Right lung (tissue), 5 donors: Measurements from ENCODE around the gene TPSAB1. TPM values are rescaled to one million over a fixed set of nuclear protein-coding genes. Genes with fewer than 3 reads are reported as not detected.
"Not testable (repeated sequence)": the region's sequence is repeated elsewhere in the genome, so short reads cannot be mapped to it uniquely, and the experiment has no call there.

Experiments
- DNase-seq, 2 donors: peaks; one replicate each; pipeline ENCODE4 v3.0.0-alpha.2; 2013
- polyA plus RNA-seq, 5 donors: library from polyadenylated mRNA; unstranded; fragments of 120-200 nt; gene quantifications; one replicate each; pipeline versions ENCODE4 v1.2.1 to v1.2.3, GENCODE V29; 2013; ENCODE audit warnings: inconsistent platforms in 1 of 5, low replicate concordance in 1 of 5; ENCODE audit not compliant: insufficient read length in 5 of 5, insufficient read depth in 1 of 5

TPSAB1 gene
- polyA plus RNA-seq, 5 donors = 0.27 TPM; not detected in 4

- no peak for DNase-seq
Observed at GRCh38 chr16:1265090-1265630, 24.7 kb downstream of the TPSAB1 start.

DNA sequence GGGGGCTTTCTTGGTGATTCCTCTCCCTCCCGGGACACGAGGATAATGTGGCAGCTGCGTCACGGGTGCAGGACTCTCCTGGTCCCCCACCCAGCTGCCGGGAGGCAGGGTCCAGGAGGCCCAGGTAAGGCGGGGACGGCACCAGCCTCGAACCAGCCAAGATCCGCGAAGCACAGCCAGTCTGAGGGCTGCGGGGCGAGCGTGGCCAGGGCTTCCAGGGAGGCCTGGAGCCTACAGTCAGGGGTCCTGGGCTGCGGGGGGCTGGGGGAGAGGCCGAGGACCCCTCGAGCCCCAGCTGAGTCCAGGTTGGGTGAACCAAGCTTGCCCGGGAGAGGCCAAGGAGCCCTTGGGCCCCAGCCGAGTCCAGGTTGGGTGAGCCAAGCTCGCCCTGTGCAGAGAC is 25.3 kb downstream of the TPSAB1 start:
- no peak for DNase-seq

GRCh38 chr16:1269418-1269817 is 28.9 kb downstream of the TPSAB1 start:
- not testable (repeated sequence) for DNase-seq

GRCh38 chr16:1271380-1271723 is 30.8 kb downstream of the TPSAB1 start:
- DNase-seq = no peak

- DNase-seq = peak; percentile 44 to 47
Observed at GRCh38 chr16:1271724-1272413, 31.4 kb downstream of the TPSAB1 start.

- DNase-seq = no peak
Observed at GRCh38 chr16:1272453-1273198, 32.1 kb downstream of the TPSAB1 start.

GRCh38 chr16:1273816-1274215 is 33.3 kb downstream of the TPSAB1 start:
- no peak for DNase-seq

DNA sequence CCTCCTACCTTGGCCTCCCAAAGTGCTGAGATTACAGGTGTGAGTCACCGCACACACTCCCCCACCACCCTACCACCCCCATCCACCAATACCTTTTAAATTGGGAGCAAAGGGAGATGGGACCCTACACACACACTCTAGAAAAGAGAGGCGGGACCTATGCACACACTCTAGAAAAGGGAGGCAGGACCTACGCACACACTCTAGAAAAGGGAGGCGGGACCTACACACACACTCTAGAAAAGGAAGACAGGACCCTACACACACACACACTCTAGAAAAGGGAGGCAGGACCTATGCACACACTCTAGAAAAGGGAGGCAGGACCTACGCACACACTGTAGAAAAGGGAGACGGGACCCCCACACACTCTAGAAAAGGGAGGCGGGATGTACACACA is 34.3 kb downstream of the TPSAB1 start:
- no peak for DNase-seq

DNA sequence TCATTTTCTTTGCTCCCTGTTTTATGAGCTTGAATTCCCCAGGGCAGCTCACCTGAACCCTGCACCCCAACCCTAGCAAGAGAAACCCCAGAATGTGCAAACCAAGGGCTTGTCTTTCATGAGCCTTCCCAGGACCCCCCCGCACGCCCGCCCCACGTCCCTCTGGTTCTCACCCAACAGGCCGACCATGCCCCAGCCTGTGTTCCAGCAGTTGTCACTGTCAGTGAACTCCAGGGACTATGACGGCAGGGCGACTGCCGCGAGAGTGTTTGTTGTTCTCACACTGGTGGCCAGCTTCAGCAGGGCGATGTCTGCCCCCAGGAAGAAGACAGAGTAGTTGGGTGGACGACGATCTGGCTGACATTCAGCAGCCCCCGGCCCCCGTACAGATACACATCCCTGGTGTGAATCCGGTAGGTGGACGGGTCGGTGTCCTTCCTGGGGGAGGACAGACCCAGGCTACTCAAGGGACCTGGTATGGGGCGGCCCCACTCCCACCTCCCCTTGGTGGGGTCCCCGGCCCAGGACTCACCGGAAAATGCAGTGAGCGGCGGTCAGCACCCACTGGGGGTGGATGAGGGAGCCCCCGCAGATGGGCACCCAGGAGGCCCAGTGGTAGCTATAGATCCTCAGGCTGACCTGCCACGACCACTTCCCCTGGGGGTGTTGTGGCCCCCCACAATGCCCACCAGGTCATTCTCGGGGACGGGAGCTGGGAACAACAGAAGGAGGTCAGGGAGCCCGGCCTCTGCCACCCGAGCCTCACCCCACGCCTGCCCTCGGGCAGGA is 35.5 kb downstream of the TPSAB1 start:
- DNase-seq = no peak

- DNase-seq = no peak
Observed at GRCh38 chr16:1276580-1276878, 36.0 kb downstream of the TPSAB1 start.

- no peak for DNase-seq
Observed at GRCh38 chr16:1277151-1277598, 36.7 kb downstream of the TPSAB1 start.

DNA sequence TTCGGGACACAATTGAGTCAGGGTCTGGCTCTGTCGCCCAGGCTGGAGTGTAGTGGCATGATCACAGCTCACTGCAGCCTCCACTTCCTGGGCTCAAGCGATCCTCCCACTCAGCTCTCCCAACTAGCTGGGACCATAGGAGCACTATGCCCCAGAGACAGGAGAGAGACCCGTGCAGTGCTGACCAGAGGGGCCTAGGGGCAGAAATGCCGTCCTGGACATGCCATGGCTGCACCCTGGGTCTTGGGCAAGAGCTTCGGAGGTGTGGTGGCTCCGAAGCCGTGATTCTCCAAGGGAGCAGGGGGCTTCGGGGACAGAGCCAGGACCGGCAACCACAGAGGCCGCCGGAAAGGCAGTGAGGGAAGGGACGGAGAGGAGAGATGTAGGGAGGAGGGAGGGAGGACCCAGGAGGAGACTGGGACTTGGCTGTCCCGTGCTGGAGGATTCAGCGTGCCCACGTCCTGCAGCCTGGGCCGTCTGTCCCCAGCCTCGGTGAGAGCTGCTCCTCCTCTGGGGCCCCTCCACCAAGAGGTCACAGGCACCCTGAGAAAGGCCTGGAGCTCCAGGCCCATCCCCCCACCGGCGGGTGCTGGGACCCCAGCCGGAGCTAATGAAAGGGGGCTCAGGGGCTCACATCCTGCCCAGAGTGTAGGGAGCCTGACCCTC is 37.2 kb downstream of the TPSAB1 start:
- no peak for DNase-seq

- no peak for DNase-seq
Observed at GRCh38 chr16:1278477-1278876, 38.0 kb downstream of the TPSAB1 start.

GRCh38 chr16:1279081-1279944 is 38.8 kb downstream of the TPSAB1 start:
- DNase-seq = no peak

DNA sequence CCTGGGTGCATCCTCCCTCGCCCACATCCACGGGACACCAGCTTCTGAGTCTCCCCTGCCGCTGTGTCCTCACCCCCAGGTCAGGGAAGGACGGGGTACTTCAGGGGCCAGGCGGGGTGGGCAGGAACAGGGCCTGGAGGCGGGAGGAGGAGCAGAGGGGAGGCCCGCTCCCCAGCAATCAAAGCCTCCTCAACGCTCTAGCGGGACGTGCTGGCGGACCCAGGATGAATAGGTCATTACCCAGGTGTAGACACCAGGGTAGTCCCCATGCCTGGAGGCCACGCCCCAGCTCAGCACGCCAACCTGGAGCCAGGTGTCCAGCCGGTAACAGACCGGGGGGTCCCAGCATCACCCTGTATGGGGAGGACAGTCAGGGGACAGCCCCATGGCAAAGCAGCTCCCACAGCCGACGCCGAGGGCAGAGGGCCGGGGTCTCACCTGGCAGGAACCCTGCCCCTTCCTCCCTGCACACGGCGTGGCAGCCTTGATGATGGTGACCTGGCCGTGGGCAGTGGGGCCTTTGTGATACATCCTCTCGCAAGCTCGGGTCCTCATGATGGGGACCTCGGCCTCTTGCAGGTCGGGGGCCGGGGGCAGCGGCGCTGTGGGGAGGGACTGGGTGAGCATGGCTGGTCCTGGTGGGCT is 39.6 kb downstream of the TPSAB1 start:
- DNase-seq = no peak

DNA sequence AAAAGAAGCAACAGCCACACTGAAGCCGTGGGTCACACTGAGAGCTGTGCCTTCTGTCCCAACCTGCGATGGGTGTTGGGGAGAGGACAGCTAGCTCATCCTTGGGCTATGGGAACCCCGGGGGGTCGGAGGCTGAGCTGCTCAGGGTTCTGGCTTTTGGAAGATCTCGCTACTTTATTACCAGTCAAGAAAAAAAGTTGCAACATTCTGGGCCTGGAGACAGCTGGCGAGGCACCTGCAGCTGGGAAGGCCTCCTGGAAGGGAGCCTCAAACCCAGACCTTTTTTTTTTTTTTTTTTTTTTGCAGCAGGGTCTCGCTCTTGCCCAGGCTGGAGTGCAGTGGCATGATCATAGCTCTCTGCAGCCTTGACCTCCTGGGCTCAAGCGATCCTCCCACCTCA is 40.3 kb downstream of the TPSAB1 start:
- no peak for DNase-seq

- DNase-seq = no peak
Observed at GRCh38 chr16:1281517-1281916, 41.0 kb downstream of the TPSAB1 start.

DNA sequence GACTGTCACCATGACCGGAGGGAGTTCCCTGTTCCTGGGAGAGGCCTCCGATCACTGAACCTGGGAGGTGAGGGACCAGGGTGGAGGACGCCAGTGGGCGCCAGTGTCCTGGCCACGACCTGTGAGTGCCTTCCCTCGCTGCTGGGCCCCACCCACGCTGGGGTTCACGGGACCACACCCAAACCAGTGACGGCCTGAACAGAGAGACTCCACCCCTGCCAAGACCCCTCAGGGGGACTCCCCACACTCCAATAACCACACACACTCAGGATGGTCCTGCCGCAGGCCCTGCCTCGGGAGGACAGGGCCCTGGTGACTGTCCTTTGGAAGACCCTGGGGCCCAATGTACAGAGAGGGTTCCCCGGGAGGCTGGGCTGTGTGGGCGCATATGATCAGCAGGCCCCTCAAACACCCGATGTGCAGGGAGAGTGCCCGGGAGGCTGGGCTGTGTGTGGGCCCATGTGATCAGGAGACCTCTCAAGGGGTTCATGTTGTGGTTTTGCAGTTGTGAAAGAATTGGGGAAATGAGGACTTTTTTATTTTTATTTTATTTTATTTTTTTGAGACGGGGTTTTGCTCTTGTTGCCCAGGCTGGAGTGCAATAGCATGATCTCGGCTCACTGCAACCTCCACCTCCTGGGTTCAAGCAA is 41.9 kb downstream of the TPSAB1 start:
- no peak for DNase-seq

DNA sequence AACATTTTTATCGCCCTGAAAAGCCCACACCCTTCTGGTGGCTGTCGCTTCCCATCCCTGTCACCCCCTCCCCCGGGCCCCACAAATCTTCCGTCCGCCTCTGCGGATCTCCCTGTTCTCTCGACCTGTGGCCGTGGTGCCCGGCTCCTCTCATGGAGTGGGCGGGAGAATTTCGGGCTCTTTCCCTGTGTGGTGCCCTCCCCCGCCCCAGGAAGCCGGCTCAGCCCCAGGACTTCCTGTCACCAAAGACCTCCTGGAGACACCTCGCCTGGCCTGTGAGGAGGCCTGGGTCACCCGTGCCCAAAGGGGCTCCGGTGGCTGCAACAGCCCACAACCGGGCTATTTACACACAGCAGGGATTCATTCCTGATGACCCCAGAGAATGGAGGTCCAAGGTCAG is 42.8 kb downstream of the TPSAB1 start:
- no peak for DNase-seq

DNA sequence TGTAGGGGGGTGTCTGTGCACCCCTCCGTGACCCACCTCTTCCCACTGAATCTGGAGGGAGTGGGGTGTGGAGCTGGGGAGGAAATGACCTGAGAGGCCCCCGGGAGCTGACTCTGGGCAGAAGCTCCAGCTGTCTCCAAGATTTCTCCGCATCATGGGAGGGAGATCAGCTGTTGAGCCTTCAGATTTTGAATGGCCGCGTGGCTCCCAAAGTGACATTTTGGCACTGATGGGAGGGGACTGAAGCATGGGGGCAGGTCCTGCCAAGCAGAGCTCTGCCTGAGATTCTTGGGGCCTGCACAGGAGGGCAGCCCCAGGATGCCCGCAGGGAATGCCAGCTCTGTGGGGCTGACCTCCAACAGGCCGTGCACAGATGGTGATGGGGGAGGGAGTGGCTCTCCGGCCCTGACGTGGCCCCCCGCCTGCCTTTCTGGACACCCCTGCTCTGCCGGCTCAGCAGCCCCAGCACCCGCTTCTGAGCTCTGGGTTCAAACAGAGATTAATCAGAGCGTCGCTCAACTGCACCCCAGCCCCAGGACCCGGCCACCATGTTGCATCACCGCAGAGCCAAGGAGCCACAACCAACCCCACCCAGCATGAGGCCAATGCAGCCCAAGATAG is 43.6 kb downstream of the TPSAB1 start:
- no peak for DNase-seq
